Neural cell (in vitro differentiated cells): ENCODE results near the gene PRKX. TPM values are rescaled to one million over a fixed set of nuclear protein-coding genes. Genes with fewer than 3 reads are reported as not detected.
"Not testable (repeated sequence)": the region's sequence is repeated elsewhere in the genome, so short reads cannot be mapped to it uniquely, and the experiment has no call there.

Source experiments
- H2AFZ ChIP-seq: fragments of 200-600, 300-800 bp; sonication (generic), shearing (Covaris generic); 2 replicates; pipeline ENCODE4 v1.6.0; 2014; ENCODE audit warnings: low read depth, mild to moderate bottlenecking, antibody characterized with exemption, low read length, moderate library complexity
- H3F3A ChIP-seq: fragments of 200-600 bp; shearing (Covaris generic); 2 replicates; pipeline ENCODE4 v1.6.1; 2016; ENCODE audit warnings: mild to moderate bottlenecking, moderate library complexity, mixed read lengths, antibody characterized with exemption, low read length; ENCODE audit not compliant: insufficient read depth, poor library complexity, severe bottlenecking
- H3K27ac ChIP-seq: fragments of 200-600, 300-800 bp; sonication (generic), shearing (Covaris generic); 2 replicates; pipeline ENCODE4 v1.5.1; 2014; ENCODE audit warnings: mild to moderate bottlenecking, low read length, moderate library complexity
- H3K27me3 ChIP-seq: fragments of 300-800, 200-600 bp; sonication (generic), shearing (Covaris generic); 2 replicates; pipeline ENCODE4 v1.6.0; 2014; ENCODE audit warnings: mild to moderate bottlenecking, low read depth, low read length, moderate library complexity; ENCODE audit not compliant: insufficient read depth
- H3K36me3 ChIP-seq: fragments of 300-800, 200-600 bp; sonication (generic), shearing (Covaris generic); 2 replicates; pipeline ENCODE4 v1.5.1; 2014; ENCODE audit warnings: mild to moderate bottlenecking, antibody characterized with exemption, low read length, moderate library complexity; ENCODE audit not compliant: insufficient read depth
- H3K4me2 ChIP-seq: fragments of 300-800, 200-600 bp; sonication (generic), shearing (Covaris generic); 2 replicates; pipeline ENCODE4 v1.6.0; 2014; ENCODE audit warnings: mild to moderate bottlenecking, low read length
- H3K4me3 ChIP-seq: fragments of 300-800, 200-600 bp; sonication (generic), shearing (Covaris generic); 2 replicates; pipeline ENCODE4 v1.5.1; 2014; ENCODE audit warnings: mild to moderate bottlenecking, low read length, moderate library complexity
- H3K79me2 ChIP-seq: fragments of 200-600 bp; shearing (Covaris generic); replicated peaks from 2 replicates; pipeline ENCODE4 v1.6.0; 2014; ENCODE audit warnings: mild to moderate bottlenecking, low read length, moderate library complexity; ENCODE audit not compliant: insufficient read depth
- H3K9ac ChIP-seq: fragments of 300-800, 200-600 bp; sonication (generic), shearing (Covaris generic); 2 replicates; pipeline ENCODE4 v1.6.1; 2016; ENCODE audit warnings: mild to moderate bottlenecking, low read length, mixed read lengths
- H3K9me2 ChIP-seq: fragments of 200-600 bp; shearing (Covaris generic); 2 replicates; pipeline ENCODE4 v1.6.1; 2016; ENCODE audit warnings: mild to moderate bottlenecking, low read length, mixed read lengths; ENCODE audit not compliant: insufficient read depth
- H3K9me3 ChIP-seq: fragments of 200-600, 300-800 bp; sonication (generic), shearing (Covaris generic); 2 replicates; pipeline ENCODE4 v1.6.1; 2016; ENCODE audit warnings: mild to moderate bottlenecking, mixed run types, low read length, moderate library complexity, mixed read lengths
- H4K20me1 ChIP-seq: fragments of 200-600 bp; shearing (Covaris generic); 2 replicates; pipeline ENCODE4 v1.6.1; 2016; ENCODE audit warnings: mild to moderate bottlenecking, mixed run types; ENCODE audit not compliant: insufficient read depth
- CTCF ChIP-seq: fragments of 450-650 bp; IDR thresholded peaks from 2 replicates; pipeline ENCODE4 v1.5.1; 2014; ENCODE audit warnings: antibody characterized with exemption, mild to moderate bottlenecking, moderate library complexity; ENCODE audit not compliant: poor library complexity, severe bottlenecking
- EP300 ChIP-seq: fragments of 450-650 bp; conservative IDR thresholded peaks from 2 replicates; pipeline ENCODE4 v1.6.1; 2014; ENCODE audit warnings: antibody characterized with exemption, mild to moderate bottlenecking, moderate library complexity; ENCODE audit not compliant: poor library complexity, severe bottlenecking
- EZH2 ChIP-seq: fragments of 200-600, 300-800 bp; shearing (Covaris generic), sonication (generic); IDR thresholded peaks from 2 replicates; pipeline ENCODE4 v1.6.1; 2014; ENCODE audit warnings: antibody characterized with exemption, low read length, borderline replicate concordance, mild to moderate bottlenecking; ENCODE audit not compliant: insufficient read depth, poor library complexity, severe bottlenecking
- MXI1 ChIP-seq: fragments of 450-650 bp; conservative IDR thresholded peaks from 2 replicates; pipeline ENCODE4 v1.6.1; 2014; ENCODE audit warnings: antibody characterized with exemption, mild to moderate bottlenecking; ENCODE audit not compliant: poor library complexity, severe bottlenecking
- POLR2AphosphoS5 ChIP-seq: IDR thresholded peaks from 2 replicates; pipeline ENCODE4 v1.6.1; 2012
- RAD21 ChIP-seq: fragments of 450-650 bp; conservative IDR thresholded peaks from 2 replicates; pipeline ENCODE4 v1.6.1; 2014; ENCODE audit warnings: antibody characterized with exemption, mild to moderate bottlenecking, moderate library complexity
- REST ChIP-seq: IDR thresholded peaks from 2 replicates; pipeline ENCODE4 v1.6.1; 2012; ENCODE audit warnings: borderline replicate concordance
- SMC3 ChIP-seq: fragments of 450-650 bp; conservative IDR thresholded peaks from 2 replicates; pipeline ENCODE4 v1.6.1; 2014; ENCODE audit warnings: antibody characterized with exemption, mild to moderate bottlenecking, moderate library complexity; ENCODE audit not compliant: poor library complexity
- TAF1 ChIP-seq: IDR thresholded peaks from 2 replicates; pipeline ENCODE4 v1.6.1; 2012; ENCODE audit warnings: low read depth
- polyA plus RNA-seq: library from polyadenylated mRNA; depleted of rRNA; stranded (reverse); fragments of >200 nt; gene quantifications from 2 replicates; pipeline ENCODE4 v1.2.3, GENCODE V29; 2014

Gene PRKX
- polyA plus RNA-seq, 1 donor from 2014 or later: 27.4 TPM

- H3K27me3 ChIP-seq: no peaks in the 10 kb centered on the region
- H3K79me2 ChIP-seq: no peaks in the 10 kb centered on the region
- H3K4me3 ChIP-seq: no peak overlapping the region
- no peak overlapping the region for H3K27ac ChIP-seq
- H3F3A ChIP-seq: no peaks in the 10 kb centered on the region
- no peaks in the 10 kb centered on the region for H4K20me1 ChIP-seq
- no peaks in the 10 kb centered on the region for H3K9me3 ChIP-seq
- H3K9ac ChIP-seq: no peak overlapping the region
- no peaks in the 10 kb centered on the region for H3K9me2 ChIP-seq
- TF ChIP-seq EZH2 (no peak), POLR2AphosphoS5 (no peak), SMC3 (no peak), REST (no peak), RAD21 (no peak), MXI1 (no peak), TAF1 (no peak), EP300 (no peak)
- no peak overlapping the region for H3K4me2 ChIP-seq
- no peaks in the 10 kb centered on the region for H3K36me3 ChIP-seq
- H2AFZ ChIP-seq: no peak overlapping the region
Measured at GRCh38 chrX:3743801-3744439, 30.5 kb upstream of the PRKX start.

DNA sequence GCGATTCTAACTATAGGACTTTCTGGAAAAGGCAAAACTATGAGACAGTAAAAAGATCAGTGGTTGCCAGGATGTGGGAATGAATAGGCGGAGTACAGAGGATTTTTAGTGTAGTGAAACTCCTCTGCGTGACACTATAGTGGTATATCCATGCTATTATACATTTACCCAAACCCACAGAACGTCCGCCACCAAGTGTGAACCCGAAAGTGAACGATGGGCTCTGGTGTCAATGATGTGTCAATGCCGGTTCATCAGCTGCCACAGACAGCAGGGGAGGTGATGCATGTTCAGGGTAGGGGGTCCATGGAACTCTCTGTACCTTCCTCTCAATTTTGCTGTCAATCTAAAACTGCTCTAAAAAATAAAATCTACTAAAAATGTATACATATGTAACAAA, 27.5 kb upstream of the PRKX start:
- not testable (repeated sequence) for H3K27me3 ChIP-seq, H3K4me3 ChIP-seq, H3K36me3 ChIP-seq, H2AFZ ChIP-seq, H3K27ac ChIP-seq, H3K4me2 ChIP-seq, H3K9me3 ChIP-seq, H3F3A ChIP-seq, H3K9me2 ChIP-seq, H3K79me2 ChIP-seq, H4K20me1 ChIP-seq, H3K9ac ChIP-seq

DNA sequence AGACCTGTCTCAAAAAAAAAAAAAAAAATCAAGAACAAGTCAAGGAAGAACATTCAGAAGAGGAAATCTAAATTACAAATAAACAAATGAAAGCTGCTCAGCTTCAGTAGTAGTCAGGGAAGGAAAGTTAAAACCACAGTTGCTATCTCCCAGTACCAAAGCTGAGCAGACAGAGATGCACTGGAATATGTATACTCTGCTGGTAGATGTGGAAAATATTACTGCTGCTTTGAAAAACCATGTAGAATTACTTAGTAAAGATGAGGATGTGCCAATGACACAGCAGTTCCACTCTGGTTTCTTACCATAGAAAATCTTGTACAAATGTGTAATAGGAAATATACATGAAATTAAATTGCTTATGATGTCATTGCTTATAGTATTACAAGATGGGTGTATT, 25.1 kb upstream of the PRKX start:
- H3K9ac ChIP-seq: no peak overlapping the region
- H3K4me3 ChIP-seq: no peak overlapping the region
- no peaks in the 10 kb centered on the region for H3K27me3 ChIP-seq
- TF ChIP-seq CTCF (no peak), SMC3 (no peak), MXI1 (no peak), EP300 (no peak), TAF1 (no peak)
- no peaks in the 10 kb centered on the region for H4K20me1 ChIP-seq
- H3K4me2 ChIP-seq: no peak overlapping the region
- no peaks in the 10 kb centered on the region for H3K9me2 ChIP-seq
- no peak overlapping the region for H3K27ac ChIP-seq
- no peaks in the 10 kb centered on the region for H3K9me3 ChIP-seq
- H3K79me2 ChIP-seq: no peaks in the 10 kb centered on the region
- no peaks in the 10 kb centered on the region for H3K36me3 ChIP-seq
- H2AFZ ChIP-seq: no peak overlapping the region
- H3F3A ChIP-seq: no peaks in the 10 kb centered on the region

- not testable (repeated sequence) for H4K20me1 ChIP-seq, H3K27ac ChIP-seq, H3K27me3 ChIP-seq, H3K9me3 ChIP-seq, H3K4me3 ChIP-seq, H3K4me2 ChIP-seq, H2AFZ ChIP-seq, H3K9ac ChIP-seq, H3F3A ChIP-seq, H3K9me2 ChIP-seq, H3K36me3 ChIP-seq, H3K79me2 ChIP-seq
Measured at GRCh38 chrX:3736536-3736935, 23.1 kb upstream of the PRKX start.

DNA sequence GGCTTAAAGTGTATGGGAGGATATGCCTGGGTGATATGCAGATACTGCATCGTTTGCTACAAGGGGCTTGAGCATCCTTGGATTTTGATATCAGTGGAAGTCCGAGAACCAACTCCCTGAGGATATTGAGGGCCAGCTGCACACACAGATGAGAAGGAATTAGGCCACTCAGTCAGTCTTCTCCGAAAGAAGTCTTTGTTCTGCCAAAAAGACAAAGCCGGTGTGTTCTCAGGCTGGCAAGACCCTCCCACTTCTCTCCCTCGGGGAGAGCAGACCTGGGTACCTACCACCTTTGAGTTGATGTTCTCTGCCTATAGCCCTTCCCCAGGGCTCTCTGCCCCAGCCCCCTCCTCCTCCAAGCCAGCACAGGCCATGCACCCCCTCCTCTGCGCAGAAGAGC, 22.4 kb upstream of the PRKX start:
- H2AFZ ChIP-seq, H3K27me3 ChIP-seq, H3K27ac ChIP-seq, H3F3A ChIP-seq, H3K36me3 ChIP-seq, H3K79me2 ChIP-seq, H3K9me3 ChIP-seq, H3K9me2 ChIP-seq, H3K4me2 ChIP-seq, H4K20me1 ChIP-seq, H3K9ac ChIP-seq, H3K4me3 ChIP-seq: not testable (repeated sequence)
